Measurements from ENCODE around the gene DGKK.

DNA sequence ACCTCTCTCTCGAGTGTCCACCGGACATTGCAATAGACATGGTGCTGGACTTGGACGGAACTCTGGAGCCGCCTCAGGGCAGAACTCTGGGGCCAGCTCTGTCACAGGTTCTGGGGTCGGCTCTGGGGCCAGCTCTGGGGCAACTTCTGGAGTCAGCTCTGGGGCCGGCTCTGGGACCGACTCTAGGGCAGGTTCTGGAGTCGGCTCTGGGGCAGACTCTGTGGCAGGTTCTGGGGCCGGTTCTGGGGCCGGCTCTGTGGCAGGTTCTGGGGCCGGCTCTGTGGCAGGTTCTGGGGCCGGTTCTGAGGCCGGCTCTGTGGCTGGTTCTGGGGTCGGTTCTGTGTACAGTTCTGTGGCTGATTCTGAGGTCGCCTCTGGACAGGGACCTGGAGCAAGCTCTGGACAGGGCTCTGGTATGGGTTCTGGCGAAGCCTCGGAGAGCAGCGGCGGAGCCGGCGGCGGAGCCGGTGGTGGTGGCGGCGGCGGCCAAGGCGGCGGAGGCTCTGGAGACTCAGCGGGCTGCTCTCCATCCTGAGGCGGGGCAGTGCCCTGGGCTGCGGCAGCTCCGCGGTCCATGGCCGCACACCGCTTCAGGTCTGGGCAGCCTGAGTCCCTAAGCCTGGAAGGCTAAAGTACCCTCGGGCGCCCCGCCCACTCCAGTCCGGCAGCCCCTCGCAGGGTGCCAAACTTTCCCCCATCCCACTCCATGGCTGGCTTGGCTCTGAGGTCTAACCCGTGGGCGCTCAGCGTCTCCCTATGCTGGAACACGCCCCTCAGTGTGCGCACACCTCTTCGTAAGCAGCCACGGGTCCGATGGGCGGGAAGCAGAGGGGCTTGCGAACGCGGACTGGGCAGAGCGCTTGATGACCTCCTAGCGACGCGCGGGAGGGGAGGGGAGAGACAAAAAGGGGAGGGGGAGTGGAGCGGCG is at the start of gene DGKK:
- TF ChIP-seq, protein P1, sequence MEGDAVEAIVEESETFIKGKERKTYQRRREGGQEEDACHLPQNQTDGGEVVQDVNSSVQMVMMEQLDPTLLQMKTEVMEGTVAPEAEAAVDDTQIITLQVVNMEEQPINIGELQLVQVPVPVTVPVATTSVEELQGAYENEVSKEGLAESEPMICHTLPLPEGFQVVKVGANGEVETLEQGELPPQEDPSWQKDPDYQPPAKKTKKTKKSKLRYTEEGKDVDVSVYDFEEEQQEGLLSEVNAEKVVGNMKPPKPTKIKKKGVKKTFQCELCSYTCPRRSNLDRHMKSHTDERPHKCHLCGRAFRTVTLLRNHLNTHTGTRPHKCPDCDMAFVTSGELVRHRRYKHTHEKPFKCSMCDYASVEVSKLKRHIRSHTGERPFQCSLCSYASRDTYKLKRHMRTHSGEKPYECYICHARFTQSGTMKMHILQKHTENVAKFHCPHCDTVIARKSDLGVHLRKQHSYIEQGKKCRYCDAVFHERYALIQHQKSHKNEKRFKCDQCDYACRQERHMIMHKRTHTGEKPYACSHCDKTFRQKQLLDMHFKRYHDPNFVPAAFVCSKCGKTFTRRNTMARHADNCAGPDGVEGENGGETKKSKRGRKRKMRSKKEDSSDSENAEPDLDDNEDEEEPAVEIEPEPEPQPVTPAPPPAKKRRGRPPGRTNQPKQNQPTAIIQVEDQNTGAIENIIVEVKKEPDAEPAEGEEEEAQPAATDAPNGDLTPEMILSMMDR (conservative IDR thresholded peaks at IDR 0.05; ENCODE audit: low read length): no peak
- TF ChIP-seq EZH2phosphoT487 (IDR thresholded peaks at IDR 0.05; ENCODE audit: borderline replicate concordance): no peak

Data from Loucy (cell line).